Kidney (tissue), 14 donors: ENCODE results near the gene KCTD4. TPM values are rescaled to one million over a fixed set of nuclear protein-coding genes. Genes with fewer than 3 reads are reported as not detected.

Experiments
- DNase-seq, 5 donors: peaks; one replicate each; pipeline ENCODE4 v3.0.0-alpha.2; 2013 to 2020
- FAIRE-seq: peaks from 2 replicates; lab custom pipeline; 2012; peaks lifted over from hg19 to GRCh38; lab: Jason Lieb, UNC
- H3K27ac ChIP-seq, 2 donors: one replicate each; pipeline ENCODE4 v1.7.0; 2013; ENCODE audit warnings: low read depth in 2 of 2, low read length in 2 of 2, inconsistent platforms in 1 of 2
- H3K27me3 ChIP-seq: one replicate; pipeline ENCODE4 v1.7.1; 2013; ENCODE audit warnings: low read length, inconsistent platforms; ENCODE audit not compliant: control insufficient read depth, insufficient read depth
- H3K36me3 ChIP-seq, 3 donors: one replicate each; pipeline versions ENCODE4 v1.7.0 to v1.7.1; 2013; ENCODE audit warnings: low read length in 3 of 3, control low read depth in 1 of 3, inconsistent platforms in 1 of 3; ENCODE audit not compliant: insufficient read depth in 3 of 3, control insufficient read depth in 2 of 3
- H3K4me1 ChIP-seq, 3 donors: one replicate each; pipeline versions ENCODE4 v1.7.0 to v1.7.1; 2013; ENCODE audit warnings: low read length in 3 of 3, inconsistent platforms in 1 of 3, low read depth in 1 of 3; ENCODE audit not compliant: control insufficient read depth in 2 of 3, insufficient read depth in 2 of 3
- H3K4me3 ChIP-seq, 3 donors: one replicate each; pipeline versions ENCODE4 v1.7.0 to v1.8.1; 2013; ENCODE audit warnings: low read length in 3 of 3, control low read depth in 1 of 3, inconsistent platforms in 1 of 3
- H3K9ac ChIP-seq, 3 donors: one replicate each; pipeline versions ENCODE4 v1.7.0 to v1.7.1; 2013; ENCODE audit warnings: low read length in 3 of 3, control low read depth in 1 of 3, inconsistent platforms in 1 of 3
- H3K9me3 ChIP-seq, 3 donors: one replicate each; pipeline versions ENCODE4 v1.7.0 to v1.7.1; 2013; ENCODE audit warnings: low read length in 3 of 3, control low read depth in 1 of 3, inconsistent platforms in 1 of 3; ENCODE audit not compliant: control insufficient read depth in 2 of 3, insufficient read depth in 1 of 3
- CTCF ChIP-seq: IDR thresholded peaks from 3 replicates; pipeline ENCODE4 v1.5.1; 2012; ENCODE audit warnings: mild to moderate bottlenecking, moderate library complexity, borderline replicate concordance; ENCODE audit not compliant: insufficient read depth; ENCODE audit errors: extremely low read depth
- intact Hi-C: fragments of 100-400 bp; cut with DNase I; formaldehyde crosslinking; loops from one replicate; pipeline ENCODE4 v1.11.1; 2022
- polyA plus RNA-seq: library from polyadenylated mRNA; stranded (reverse); fragments of 350-450 nt; fragmentation: Illumina TruSeq; extraction: RNeasy Lipid Tissue Mini Kit (QIAGEN cat#74804); gene quantifications from one replicate; pipeline ENCODE4 v1.2.3, GENCODE V29; 2014; ENCODE audit warnings: low read depth, low replicate concordance; ENCODE audit not compliant: insufficient read depth
- total RNA-seq: library from RNA; stranded (reverse); fragmentation: NEBNext Ultra II Directional; extraction: Animal tissue kit (Norgen Biotek cat#: 25700); gene quantifications from one replicate; pipeline ENCODE4 v1.2.1, GENCODE V29; 2021
- donor health status: control.
- donor health status: control.
- donor health status: control.
- donor health status: control.
- donor health status: control.
- donor health status: DM: yes; HTN: yes; CAD: no.
- donor health status: Normal renal cell carcinoma (clear cell type).

The KCTD4 gene
- total and polyA plus RNA-seq, 2 donors from 2014 or later, result 0.22 to 0.34 TPM

DNA sequence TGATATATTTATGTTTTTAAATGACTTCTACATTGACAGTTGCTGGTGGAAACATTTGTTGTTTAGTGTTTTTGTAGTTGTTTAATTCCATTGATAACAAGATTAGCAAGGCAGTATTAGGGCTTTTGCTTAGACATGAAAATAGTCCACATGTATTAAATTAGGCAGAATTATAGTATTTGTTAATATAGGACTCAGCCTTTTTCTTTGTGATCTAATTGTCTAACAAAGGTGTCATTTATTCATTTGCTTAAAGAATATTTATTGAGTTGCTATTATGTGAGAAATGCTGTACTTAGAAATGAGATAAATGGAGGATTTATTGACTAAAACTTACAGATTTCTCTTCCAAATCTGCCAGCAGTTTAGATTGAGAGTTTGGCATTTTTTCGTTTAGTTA lies 41.7 kb upstream of the KCTD4 start:
- TF ChIP-seq CTCF, result no peak
- H3K4me1 ChIP-seq, result peaks cover 0 to 5% (median 0%) of the 10 kb centered on the region in 3 donors
- peak overlapping the region in 1 of 3 donors; percentile 19 for H3K9ac ChIP-seq
- FAIRE-seq (no peak), DNase-seq (no peak)
- no peaks in the 10 kb centered on the region for H3K36me3 ChIP-seq
- no peak overlapping the region for H3K27ac ChIP-seq
- no peak overlapping the region for H3K4me3 ChIP-seq
- no peaks in the 10 kb centered on the region for H3K27me3 ChIP-seq
- intact Hi-C loops, result no loop called here
- H3K9me3 ChIP-seq, result no peaks in the 10 kb centered on the region

DNA sequence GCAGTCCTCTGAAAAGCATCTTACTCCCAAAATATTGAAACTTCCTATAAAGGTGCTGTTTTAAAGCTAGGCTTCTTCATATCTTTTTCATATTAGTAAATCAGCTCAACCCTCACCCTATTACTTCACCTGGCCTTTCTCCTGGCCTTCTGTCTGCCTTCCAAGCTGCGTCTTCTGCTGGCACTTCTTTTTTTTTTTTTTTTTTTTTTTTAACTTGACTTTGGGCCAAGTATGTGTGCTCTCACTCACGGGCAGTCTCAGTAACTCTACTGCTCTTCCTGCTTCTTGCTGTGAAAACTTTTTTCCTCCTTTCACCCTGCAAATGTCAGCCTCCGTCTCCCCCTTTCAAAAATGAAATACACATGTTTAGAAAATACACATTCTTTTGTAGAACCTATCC lies 41.2 kb upstream of the KCTD4 start:
- Histone ChIP-seq H3K36me3 (no peaks in the 10 kb centered on the region), H3K27ac (no peak overlapping the region), H3K4me1 (peaks cover 0 to 5% (median 0%) of the 10 kb centered on the region in 3 donors), H3K9me3 (no peaks in the 10 kb centered on the region), H3K27me3 (no peaks in the 10 kb centered on the region), H3K9ac (no peak overlapping the region), H3K4me3 (no peak overlapping the region)
- intact Hi-C loops, result no loop called here
- DNase-seq (no peak), FAIRE-seq (no peak)
- no peak for TF ChIP-seq CTCF

GRCh38 chr13:45240143-45240542 lies 39.3 kb upstream of the KCTD4 start:
- H3K4me1 ChIP-seq, result peaks cover 0 to 5% (median 0%) of the 10 kb centered on the region in 3 donors
- no peaks in the 10 kb centered on the region for H3K9me3 ChIP-seq
- TF ChIP-seq CTCF, result no peak
- no peaks in the 10 kb centered on the region for H3K36me3 ChIP-seq
- intact Hi-C loops, result no loop called here
- H3K4me3 ChIP-seq, result no peak overlapping the region
- no peak overlapping the region for H3K9ac ChIP-seq
- DNase-seq (no peak), FAIRE-seq (no peak)
- H3K27ac ChIP-seq, result no peak overlapping the region
- no peaks in the 10 kb centered on the region for H3K27me3 ChIP-seq
